ENCODE measurements around the gene MTHFD1. TPM values are rescaled to one million over a fixed set of nuclear protein-coding genes. Genes with fewer than 3 reads are reported as not detected.

Gene MTHFD1
- total and polyA plus RNA-seq, 8 donors: 51.7 to 81.1 (median 69.3) TPM

- H3K27me3 ChIP-seq: peaks cover 0 to 24% of the 10 kb centered on the region in 2 donors
- intact Hi-C loops (cut with DNase I): no loop called here
- no peak overlapping the region for H3K4me3 ChIP-seq
- H3K27ac ChIP-seq: no peak overlapping the region
- TF ChIP-seq CTCF (IDR thresholded peaks at IDR 0.05): no peak
- peaks cover 0 to 5% of the 10 kb centered on the region in 2 donors for H3K36me3 ChIP-seq
- ATAC-seq (no peak), DNase-seq (no peak)
- H3K9me3 ChIP-seq: no peaks in the 10 kb centered on the region
- peaks cover 0 to 24% of the 10 kb centered on the region in 2 donors for H3K4me1 ChIP-seq
Observed at GRCh38 chr14:64463195-64463594, 75.0 kb downstream of the MTHFD1 start.

- TF ChIP-seq CTCF (IDR thresholded peaks at IDR 0.05): no peak
- no peak for ATAC-seq
- no peak for DNase-seq
- Histone ChIP-seq H3K9me3 (no peaks in the 10 kb centered on the region), H3K4me3 (no peak overlapping the region), H3K4me1 (peaks cover 0 to 22% of the 10 kb centered on the region in 2 donors), H3K36me3 (peaks cover 0 to 5% of the 10 kb centered on the region in 2 donors), H3K27ac (no peak overlapping the region), H3K27me3 (peaks cover 0 to 24% of the 10 kb centered on the region in 2 donors)
- intact Hi-C loops (cut with DNase I): no loop called here
Observed at GRCh38 chr14:64463873-64464272, 75.7 kb downstream of the MTHFD1 start.

GRCh38 chr14:64464651-64465050 lies 76.5 kb downstream of the MTHFD1 start:
- Histone ChIP-seq H3K4me3 (peak overlapping the region; percentile 55 to 70), H3K36me3 (peaks cover 0 to 5% of the 10 kb centered on the region in 2 donors), H3K9me3 (no peaks in the 10 kb centered on the region), H3K27me3 (peaks cover 0 to 24% of the 10 kb centered on the region in 2 donors), H3K27ac (no peak overlapping the region), H3K4me1 (peaks cover 0 to 14% of the 10 kb centered on the region in 2 donors)
- DNase-seq (no peak), ATAC-seq (peak; percentile 8)
- intact Hi-C loops (cut with DNase I): no loop called here
- TF ChIP-seq CTCF (IDR thresholded peaks at IDR 0.05): no peak

- Histone ChIP-seq H3K9me3 (no peaks in the 10 kb centered on the region), H3K4me3 (peak within 1 kb of the TSS; percentile 55 to 70), H3K4me1 (peaks cover 0 to 13% of the 10 kb centered on the region in 2 donors), H3K27ac (peak within 1 kb of the TSS in 1 of 2 donors; percentile 45), H3K36me3 (peaks cover 0 to 5% of the 10 kb centered on the region in 2 donors), H3K27me3 (peaks cover 0 to 24% of the 10 kb centered on the region in 2 donors)
- peak; percentile 55 to 87 (median 74) for DNase-seq
- TF ChIP-seq CTCF (IDR thresholded peaks at IDR 0.05): no peak
- intact Hi-C loops (cut with DNase I): no loop called here
- peak; percentile 98 for ATAC-seq
Observed at GRCh38 chr14:64465191-64465822, 77.2 kb downstream of the MTHFD1 start, which contains the start of gene AKAP5. Gene AKAP5, plus strand, starts transcription at chr14:64465499. Its CDS starts 2,896 bp downstream, at chr14:64468395.

GRCh38 chr14:64465831-64466554 lies 77.8 kb downstream of the MTHFD1 start:
- H3K4me1 ChIP-seq: peaks cover 0 to 13% of the 10 kb centered on the region in 2 donors
- peak overlapping the region in 1 of 2 donors; percentile 45 for H3K27ac ChIP-seq
- intact Hi-C loops (cut with DNase I): no loop called here
- H3K9me3 ChIP-seq: no peaks in the 10 kb centered on the region
- H3K4me3 ChIP-seq: peak overlapping the region; percentile 55 to 70
- no peaks in the 10 kb centered on the region for H3K36me3 ChIP-seq
- peaks cover 0 to 24% of the 10 kb centered on the region in 2 donors for H3K27me3 ChIP-seq
- ATAC-seq: peak; percentile 49
- peak in 1 of 4 donors; percentile 50 for DNase-seq
- TF ChIP-seq CTCF (IDR thresholded peaks at IDR 0.05): peak in 1 of 2 donors; percentile 13

Measured in left lung (tissue), 10 donors.